ENCODE results near the gene WFDC5. TPM values are rescaled to one million over a fixed set of nuclear protein-coding genes. Genes with fewer than 3 reads are reported as not detected.
A peak's percentile ranks its signal among the peaks of the same experiment; 100 is the strongest.

The WFDC5 gene
- total RNA-seq, 2 experiments from 2014 or later, result not detected

DNA sequence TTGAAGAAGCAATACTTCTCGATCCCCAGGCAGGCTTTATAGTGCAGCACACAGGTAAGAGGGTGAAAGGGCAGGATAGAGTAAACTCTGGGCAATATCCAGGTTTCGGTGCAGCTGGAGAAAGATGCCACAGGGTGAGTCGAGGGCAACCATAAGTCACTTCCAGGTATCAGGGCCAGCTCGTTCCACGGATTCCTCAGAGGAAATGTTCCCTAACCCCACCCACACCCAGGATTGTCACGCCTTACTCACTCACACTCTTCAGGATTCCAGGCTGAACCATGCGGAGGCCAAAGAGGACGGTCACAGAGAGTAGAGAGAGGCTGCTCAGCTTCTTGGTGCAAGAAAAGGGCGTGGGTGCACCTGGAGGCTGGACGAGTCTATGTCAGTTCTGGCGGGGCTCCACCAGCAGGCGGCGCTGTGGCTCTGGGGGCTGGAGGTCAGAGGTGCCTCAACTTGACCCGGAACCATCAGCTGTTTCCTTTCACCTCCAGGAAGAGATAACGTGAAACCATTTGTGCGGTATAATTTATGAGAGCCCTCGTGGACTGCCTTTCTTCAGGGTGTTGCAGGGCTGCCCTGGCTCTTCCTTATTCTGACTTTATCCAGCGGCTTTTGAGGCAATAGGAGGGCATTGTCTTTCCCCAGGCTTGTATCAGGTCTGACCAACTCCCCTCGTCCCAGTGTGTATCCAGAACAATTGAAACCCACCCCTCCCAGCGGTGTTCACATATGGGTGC lies 23.8 kb upstream of the WFDC5 start:
- peak; percentile 55 for ATAC-seq
- peak; percentile 77 for DNase-seq
- CTCF ChIA-PET, result interaction anchor here (0.7 to 4.5 kb wide), 10 partner anchors 8 to 272 kb away, joined by 3 to 43 read pairs (median 4); no protein-coding TSS in a partner anchor
- Mint-ChIP-seq H3K4me3 (no peak overlapping the region), H3K27me3 (peaks cover 9% of the 10 kb centered on the region), H3K36me3 (no peaks in the 10 kb centered on the region), H3K9me3 (ENCODE audit: low read depth) (no peaks in the 10 kb centered on the region), H3K4me1 (no peaks in the 10 kb centered on the region), H3K27ac (no peak overlapping the region)

DNA sequence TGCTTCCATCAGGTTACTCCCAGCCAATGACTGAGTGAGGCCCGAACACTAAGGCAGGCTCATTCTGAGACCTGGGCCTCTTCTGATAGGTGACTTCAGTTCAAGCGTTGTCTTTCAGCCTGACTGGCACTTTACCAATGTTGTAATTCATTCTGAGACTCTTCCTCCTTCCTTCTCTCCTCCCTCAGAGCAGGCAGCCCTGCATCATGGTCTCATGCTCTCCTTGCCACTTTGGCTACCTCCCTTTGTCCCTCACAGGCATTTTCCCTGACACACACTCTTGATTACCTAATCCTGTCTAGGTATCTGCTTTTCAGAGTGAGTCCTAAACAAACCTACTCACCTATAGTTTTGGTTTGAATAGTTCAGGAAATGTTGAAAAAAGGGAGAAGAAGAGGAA lies 21.9 kb upstream of the WFDC5 start:
- Mint-ChIP-seq H3K4me1 (no peaks in the 10 kb centered on the region), H3K27ac (no peak overlapping the region), H3K36me3 (no peaks in the 10 kb centered on the region)

DNA sequence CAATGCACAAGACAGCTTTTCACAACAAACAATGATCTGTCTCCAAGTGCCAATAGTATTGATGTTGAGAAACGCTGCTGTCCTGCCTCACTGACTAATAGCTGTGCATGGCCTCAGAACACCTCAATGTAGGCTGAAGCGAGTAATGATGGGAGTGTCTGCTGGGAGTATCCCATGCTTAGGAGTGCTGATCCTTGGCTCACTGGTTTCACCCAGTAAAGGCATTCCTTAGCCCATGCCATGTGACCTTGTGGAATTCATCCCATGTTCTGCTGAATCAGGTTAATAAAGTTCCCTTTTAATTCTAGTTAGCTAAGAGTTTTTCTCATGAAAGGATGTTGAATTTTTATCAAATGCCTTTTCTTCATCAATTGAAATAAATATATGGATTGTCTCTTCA lies 13.1 kb upstream of the WFDC5 start:
- no peak overlapping the region for H3K4me3 Mint-ChIP-seq
- no peak overlapping the region for H3K27ac Mint-ChIP-seq
- no peaks in the 10 kb centered on the region for H3K36me3 Mint-ChIP-seq
- no peaks in the 10 kb centered on the region for H3K4me1 Mint-ChIP-seq
- CTCF ChIA-PET, result no interaction called here
- peaks cover 64% of the 10 kb centered on the region for H3K27me3 Mint-ChIP-seq
- no peaks in the 10 kb centered on the region for H3K9me3 Mint-ChIP-seq (ENCODE audit: low read depth)
- DNase-seq, result no peak
- ATAC-seq, result no peak

More for the DNA sequence above, 21.9 kb upstream of the WFDC5 start:
- ATAC-seq, result no peak
- DNase-seq, result no peak
- Mint-ChIP-seq H3K4me3 (no peak overlapping the region), H3K9me3 (ENCODE audit: low read depth) (no peaks in the 10 kb centered on the region), H3K27me3 (peaks cover 21% of the 10 kb centered on the region)
- CTCF ChIA-PET, result no interaction called here

DNA sequence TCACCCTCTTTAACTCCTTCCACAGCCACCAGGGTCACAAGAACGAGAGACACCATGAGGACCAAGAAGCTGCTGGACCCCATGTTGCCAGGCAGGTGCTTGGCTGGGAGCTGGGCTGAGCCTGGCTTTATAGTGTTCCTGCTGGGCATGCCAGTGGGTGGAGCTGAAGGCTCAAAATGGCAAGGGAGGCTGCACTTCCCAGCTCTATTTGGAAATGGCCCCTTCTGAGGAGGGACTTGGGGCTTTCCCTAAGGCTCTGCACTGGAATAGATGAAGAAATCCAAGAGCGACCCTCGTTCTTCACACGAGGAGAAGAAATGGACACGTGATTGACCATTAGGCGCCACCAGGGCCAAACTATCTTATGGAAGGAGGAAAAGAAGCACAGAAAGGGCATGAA lies 9.4 kb upstream of the WFDC5 start, which contains the start of gene WFDC12:
Gene WFDC12 (minus strand): TSS at position 101 of the 400 bp plus-strand sequence. CDS start 18 bp downstream, at position 83.
- Mint-ChIP-seq H3K4me1 (no peaks in the 10 kb centered on the region), H3K27me3 (peaks cover 56% of the 10 kb centered on the region), H3K36me3 (no peaks in the 10 kb centered on the region), H3K9me3 (ENCODE audit: low read depth) (no peaks in the 10 kb centered on the region), H3K4me3 (no peak within 1 kb of the TSS), H3K27ac (no peak within 1 kb of the TSS)
- CTCF ChIA-PET, result no interaction called here
- no peak for DNase-seq
- ATAC-seq, result no peak

DNA sequence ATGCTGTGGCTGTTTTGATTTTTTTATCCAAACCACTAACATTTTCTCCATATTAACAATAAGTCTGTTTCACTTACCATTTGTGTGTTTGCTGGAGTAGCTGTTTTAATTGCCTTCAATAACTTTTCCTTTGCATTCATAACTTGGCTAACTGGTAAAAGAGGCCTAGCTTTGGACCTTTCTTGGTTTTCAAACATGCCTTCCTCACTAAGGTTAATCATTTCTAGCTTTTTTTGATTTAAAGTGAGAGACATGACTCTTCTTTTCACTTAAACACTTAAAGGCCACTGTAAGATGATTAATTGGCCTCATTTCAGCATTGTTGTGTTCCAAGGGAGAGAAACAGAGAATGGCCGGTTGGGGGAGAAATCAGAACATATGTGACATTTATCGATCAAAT lies 6.4 kb upstream of the WFDC5 start:
- DNase-seq (no peak), ATAC-seq (no peak)
- H3K36me3 Mint-ChIP-seq, result no peaks in the 10 kb centered on the region
- H3K4me1 Mint-ChIP-seq, result no peaks in the 10 kb centered on the region
- no peak overlapping the region for H3K4me3 Mint-ChIP-seq
- H3K27me3 Mint-ChIP-seq, result peaks cover 47% of the 10 kb centered on the region
- CTCF ChIA-PET, result interaction anchor here (1.4 to 1.5 kb wide), 3 partner anchors 9 to 171 kb away, joined by 3 to 7 read pairs (median 3); no protein-coding TSS in a partner anchor
- no peak overlapping the region for H3K27ac Mint-ChIP-seq
- H3K9me3 Mint-ChIP-seq (ENCODE audit: low read depth), result no peaks in the 10 kb centered on the region

- CTCF ChIA-PET, result interaction anchor here (1.4 kb wide), 1 partner anchor 19 kb away, joined by 3 read pairs; no protein-coding TSS in a partner anchor
Observed at GRCh38 chr20:45119556-45120266, 4.7 kb upstream of the WFDC5 start.

GRCh38 chr20:45118028-45118427 lies 3.1 kb upstream of the WFDC5 start:
- Mint-ChIP-seq H3K27ac (no peak overlapping the region), H3K36me3 (no peaks in the 10 kb centered on the region), H3K4me3 (no peak overlapping the region), H3K9me3 (ENCODE audit: low read depth) (no peaks in the 10 kb centered on the region), H3K4me1 (peaks cover 3% of the 10 kb centered on the region), H3K27me3 (peaks cover 34% of the 10 kb centered on the region)
- CTCF ChIA-PET, result interaction anchor here (0.8 to 1.0 kb wide), 2 partner anchors 11 to 173 kb away, joined by 3 to 4 read pairs; no protein-coding TSS in a partner anchor
- ATAC-seq, result no peak
- DNase-seq, result no peak

More at GRCh38 chr20:45119556-45120266, 4.7 kb upstream of the WFDC5 start:
- DNase-seq (no peak), ATAC-seq (no peak)
- H3K4me3 Mint-ChIP-seq, result no peak overlapping the region
- no peaks in the 10 kb centered on the region for H3K36me3 Mint-ChIP-seq
- H3K9me3 Mint-ChIP-seq (ENCODE audit: low read depth), result no peaks in the 10 kb centered on the region
- H3K27ac Mint-ChIP-seq, result no peak overlapping the region
- H3K4me1 Mint-ChIP-seq, result peaks cover 3% of the 10 kb centered on the region
- H3K27me3 Mint-ChIP-seq, result peaks cover 37% of the 10 kb centered on the region

DNA sequence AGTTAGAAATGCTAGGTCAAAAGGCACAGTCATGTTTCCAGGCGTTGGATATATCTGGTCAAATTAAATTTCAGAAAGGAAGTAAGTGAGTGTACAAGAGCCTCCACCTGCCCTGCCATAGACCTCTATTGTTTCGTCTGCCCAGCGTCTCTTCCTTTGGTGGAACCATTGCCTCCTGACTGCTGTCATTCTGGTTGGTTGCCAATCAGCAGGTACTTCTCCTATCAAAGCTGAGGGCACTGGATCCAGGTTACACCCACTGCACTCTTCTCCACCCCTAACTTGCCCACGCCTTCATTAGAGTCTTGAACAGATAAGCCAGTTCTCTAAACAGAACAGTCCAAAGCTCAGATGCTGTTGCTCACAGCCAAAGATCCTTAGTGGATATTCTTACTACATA lies 2.6 kb upstream of the WFDC5 start:
- Mint-ChIP-seq H3K36me3 (no peaks in the 10 kb centered on the region), H3K27me3 (peaks cover 31% of the 10 kb centered on the region), H3K9me3 (ENCODE audit: low read depth) (no peaks in the 10 kb centered on the region), H3K27ac (no peak overlapping the region), H3K4me1 (peaks cover 3% of the 10 kb centered on the region), H3K4me3 (no peak overlapping the region)
- ATAC-seq (no peak), DNase-seq (no peak)
- CTCF ChIA-PET, result interaction anchor here (0.8 to 1.0 kb wide), 2 partner anchors 10 to 173 kb away, joined by 3 to 4 read pairs; no protein-coding TSS in a partner anchor

GRCh38 chr20:45115829-45116228 lies 855 bp upstream of the WFDC5 start:
- Mint-ChIP-seq H3K4me3 (no peak overlapping the region), H3K27me3 (peaks cover 21% of the 10 kb centered on the region), H3K9me3 (ENCODE audit: low read depth) (no peaks in the 10 kb centered on the region), H3K36me3 (no peaks in the 10 kb centered on the region), H3K4me1 (peaks cover 3% of the 10 kb centered on the region), H3K27ac (no peak overlapping the region)
- ATAC-seq (no peak), DNase-seq (no peak)
- CTCF ChIA-PET, result interaction anchor here (1.7 to 12.3 kb wide), 3 partner anchors 20 to 177 kb away, joined by 4 to 122 read pairs (median 6); no protein-coding TSS in a partner anchor

GRCh38 chr20:45115386-45115774 lies 406 bp upstream of the WFDC5 start:
- Mint-ChIP-seq H3K27ac (no peak overlapping the region), H3K4me3 (no peak overlapping the region), H3K9me3 (ENCODE audit: low read depth) (no peaks in the 10 kb centered on the region), H3K4me1 (peaks cover 3% of the 10 kb centered on the region), H3K27me3 (peaks cover 18% of the 10 kb centered on the region), H3K36me3 (no peaks in the 10 kb centered on the region)
- CTCF ChIA-PET, result interaction anchor here (0.5 to 12.3 kb wide), 5 partner anchors 20 to 1538 kb away, joined by 3 to 122 read pairs (median 4); no protein-coding TSS in a partner anchor
- DNase-seq (no peak), ATAC-seq (no peak)

DNA sequence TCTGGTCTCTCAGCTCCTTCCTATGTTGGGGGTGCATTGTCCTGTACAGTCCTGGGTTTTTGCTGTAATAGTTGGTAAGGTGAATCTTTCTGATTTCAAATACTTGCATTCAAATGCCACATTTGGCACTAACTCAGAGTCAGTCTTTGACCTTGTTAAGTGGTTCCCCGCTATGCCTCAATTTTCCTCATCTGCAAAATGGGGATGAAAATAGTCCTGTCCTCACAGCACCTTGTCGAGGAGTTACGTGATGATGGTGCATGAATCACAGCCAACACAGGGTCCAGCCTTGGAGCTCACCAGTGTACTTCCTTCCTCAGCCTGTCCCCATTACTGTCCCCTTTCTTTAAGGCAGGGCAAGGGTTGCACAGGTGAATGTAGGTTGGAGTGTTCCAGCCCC lies 1.1 kb downstream of the WFDC5 start:
- Mint-ChIP-seq H3K27ac (no peak overlapping the region), H3K4me1 (peaks cover 3% of the 10 kb centered on the region), H3K4me3 (no peak overlapping the region), H3K36me3 (no peaks in the 10 kb centered on the region), H3K27me3 (peaks cover 10% of the 10 kb centered on the region), H3K9me3 (ENCODE audit: low read depth) (no peaks in the 10 kb centered on the region)
- ATAC-seq (no peak), DNase-seq (no peak)
- CTCF ChIA-PET, result interaction anchor here (1.5 to 12.3 kb wide), 2 partner anchors 18 to 31 kb away, joined by 3 to 122 read pairs; no protein-coding TSS in a partner anchor

DNA sequence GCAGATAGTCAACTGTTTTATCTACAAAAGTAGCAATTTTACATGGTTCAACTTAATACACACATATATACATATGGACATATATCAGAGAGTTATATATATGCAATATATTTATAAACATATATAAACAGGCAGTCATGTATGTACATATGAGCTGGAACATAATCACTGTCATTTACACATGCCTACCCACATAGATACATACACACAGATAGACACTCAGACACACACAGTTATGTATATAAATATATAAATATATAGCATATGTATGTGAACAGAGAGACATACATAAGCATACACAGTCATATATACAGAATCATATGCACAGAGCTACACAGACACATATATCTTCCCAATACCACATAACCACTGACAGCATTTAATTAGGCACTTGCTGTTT lies 2.2 kb downstream of the WFDC5 start:
- H3K9me3 Mint-ChIP-seq (ENCODE audit: low read depth), result no peaks in the 10 kb centered on the region
- H3K27me3 Mint-ChIP-seq, result peaks cover 5% of the 10 kb centered on the region
- CTCF ChIA-PET, result interaction anchor here (1.5 to 12.3 kb wide), 10 partner anchors 9 to 427 kb away, joined by 3 to 122 read pairs (median 6); no protein-coding TSS in a partner anchor
- H3K36me3 Mint-ChIP-seq, result no peaks in the 10 kb centered on the region
- peaks cover 3% of the 10 kb centered on the region for H3K4me1 Mint-ChIP-seq
- H3K4me3 Mint-ChIP-seq, result no peak overlapping the region
- H3K27ac Mint-ChIP-seq, result no peak overlapping the region
- DNase-seq, result no peak
- ATAC-seq, result no peak

GRCh38 chr20:45111799-45112471 lies 3.0 kb downstream of the WFDC5 start:
- DNase-seq (no peak), ATAC-seq (no peak)
- Mint-ChIP-seq H3K36me3 (no peaks in the 10 kb centered on the region), H3K4me3 (no peak overlapping the region), H3K9me3 (ENCODE audit: low read depth) (no peaks in the 10 kb centered on the region), H3K4me1 (peaks cover 3% of the 10 kb centered on the region), H3K27ac (no peak overlapping the region), H3K27me3 (peaks cover 3% of the 10 kb centered on the region)
- CTCF ChIA-PET, result interaction anchor here (0.6 to 12.3 kb wide), 16 partner anchors 10 to 1059 kb away, joined by 3 to 122 read pairs (median 4); no protein-coding TSS in a partner anchor
